Hepatic stellate cell (primary cell): ENCODE measurements around the gene CDK6.

ENCODE experiments used
- DNase-seq: peaks from one replicate; pipeline ENCODE4 v3.0.0; 2011; ENCODE audit warnings: low spot score

Gene CDK6

DNA sequence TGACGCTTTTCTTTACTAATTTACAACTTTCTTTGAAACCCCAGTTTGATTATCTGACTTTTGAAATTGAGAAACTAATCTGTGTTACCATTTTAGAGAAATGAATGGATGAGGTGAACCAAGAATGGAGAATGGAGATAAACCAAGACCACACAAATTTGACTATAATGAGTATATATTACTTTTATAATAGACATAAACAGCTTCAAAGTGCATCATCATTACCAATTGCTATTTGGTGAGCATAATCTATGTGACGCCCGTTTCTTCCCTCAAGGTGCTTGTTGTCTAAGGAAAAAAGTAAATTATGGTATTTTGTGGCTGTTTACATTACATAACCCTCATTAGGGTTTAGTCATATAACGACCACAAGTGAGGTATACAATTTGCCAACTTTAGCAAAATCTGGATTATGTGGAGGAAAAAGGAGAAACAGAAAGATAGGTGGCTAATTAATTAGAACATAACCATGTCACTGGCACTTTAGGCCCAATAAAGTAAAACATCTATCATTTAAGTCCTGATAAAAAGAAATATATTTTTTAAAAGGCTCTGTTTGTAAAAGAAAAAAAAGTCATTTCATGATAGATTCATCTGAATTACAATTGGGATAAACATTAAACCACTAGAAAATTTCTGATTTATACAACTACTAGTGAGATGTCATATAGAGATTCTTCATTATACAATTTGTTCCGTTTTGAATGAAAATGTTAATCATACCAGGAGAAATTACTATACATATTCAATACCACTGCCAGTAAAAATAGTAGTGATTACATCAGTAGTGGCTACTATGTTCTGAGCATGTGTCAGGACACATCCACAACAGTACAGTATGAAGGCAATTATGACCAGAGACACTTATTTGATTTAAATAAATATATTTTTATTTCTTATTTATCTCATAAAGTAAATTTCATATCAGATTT, 128.0 kb downstream of the CDK6 start:
- no peak for DNase-seq

DNA sequence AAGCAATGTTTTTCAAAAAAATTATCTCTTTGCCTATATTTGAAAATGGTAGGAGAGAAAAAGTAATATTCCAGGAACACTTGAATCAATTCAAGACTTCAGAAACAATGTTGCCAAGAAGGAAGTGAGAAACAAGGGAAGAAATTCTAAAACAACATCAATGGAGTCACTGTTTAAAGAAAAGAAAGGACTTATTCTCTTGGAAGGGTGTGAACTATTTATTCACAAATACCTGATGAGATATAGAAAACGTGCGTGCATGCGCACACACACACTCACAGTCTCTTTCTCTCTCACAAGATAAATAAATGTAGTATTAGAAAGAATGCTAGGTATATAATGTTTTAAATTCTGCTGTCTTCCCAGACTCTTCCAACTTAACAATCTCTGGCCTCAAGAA, 128.9 kb downstream of the CDK6 start:
- DNase-seq, result no peak

DNA sequence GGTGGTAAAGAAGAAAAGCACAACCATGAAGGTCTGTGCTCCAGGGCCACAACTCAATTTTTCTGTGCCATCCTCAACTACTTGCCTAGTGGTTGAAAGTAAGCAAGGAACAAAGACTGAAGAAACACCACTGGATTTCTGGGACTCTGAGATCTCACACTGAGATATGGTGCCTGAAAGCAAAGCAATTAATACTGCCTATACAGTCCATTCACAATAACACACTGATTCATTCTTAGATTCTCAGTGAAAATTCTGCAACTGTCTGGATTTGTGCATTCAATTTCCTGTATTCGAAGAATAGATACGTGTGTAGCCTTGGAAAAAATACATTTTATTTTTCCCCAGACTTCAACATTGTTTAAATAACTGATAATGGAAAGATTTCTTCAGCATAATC, 129.8 kb downstream of the CDK6 start:
- no peak for DNase-seq

DNA sequence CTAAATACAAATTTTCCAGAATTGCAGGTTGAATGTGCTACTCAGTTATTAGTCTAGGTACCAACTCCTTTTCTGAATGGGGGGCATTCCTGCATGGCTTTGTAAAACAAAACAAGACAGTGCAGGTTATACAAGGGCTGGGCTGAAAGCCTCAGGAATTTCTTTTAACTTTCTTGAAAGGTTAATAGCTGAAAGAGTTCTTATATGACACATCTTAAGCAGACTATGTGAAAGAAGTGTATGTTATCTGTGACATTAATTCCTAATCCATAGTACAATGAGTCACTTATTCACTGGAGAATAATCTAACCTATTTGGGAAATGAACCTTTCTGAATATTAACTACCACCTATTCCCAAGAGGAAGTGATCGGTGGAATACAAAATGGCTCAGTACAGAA, 130.5 kb downstream of the CDK6 start:
- DNase-seq, result no peak

DNA sequence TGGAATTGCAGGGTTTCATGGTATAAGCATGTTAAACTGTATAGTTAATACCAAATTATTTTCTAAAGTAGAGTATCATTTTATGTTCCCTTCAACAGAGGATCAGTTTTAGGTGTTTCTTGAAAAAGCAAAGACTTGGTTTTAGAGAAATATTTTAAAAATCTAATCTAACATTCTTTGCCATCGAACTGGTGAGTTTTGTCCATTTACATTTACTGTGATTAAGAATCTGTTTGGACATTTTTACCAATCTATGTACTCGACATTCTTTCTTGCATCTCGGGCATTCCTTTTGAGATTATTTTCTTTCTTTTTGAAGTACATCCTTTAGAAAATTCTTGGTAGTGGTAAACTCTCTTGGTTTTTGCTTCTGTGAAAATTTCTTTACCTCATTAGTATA, 131.5 kb downstream of the CDK6 start:
- DNase-seq, result no peak

- DNase-seq, result no peak
Measured at GRCh38 chr7:92702535-92702934, 133.8 kb downstream of the CDK6 start.

DNA sequence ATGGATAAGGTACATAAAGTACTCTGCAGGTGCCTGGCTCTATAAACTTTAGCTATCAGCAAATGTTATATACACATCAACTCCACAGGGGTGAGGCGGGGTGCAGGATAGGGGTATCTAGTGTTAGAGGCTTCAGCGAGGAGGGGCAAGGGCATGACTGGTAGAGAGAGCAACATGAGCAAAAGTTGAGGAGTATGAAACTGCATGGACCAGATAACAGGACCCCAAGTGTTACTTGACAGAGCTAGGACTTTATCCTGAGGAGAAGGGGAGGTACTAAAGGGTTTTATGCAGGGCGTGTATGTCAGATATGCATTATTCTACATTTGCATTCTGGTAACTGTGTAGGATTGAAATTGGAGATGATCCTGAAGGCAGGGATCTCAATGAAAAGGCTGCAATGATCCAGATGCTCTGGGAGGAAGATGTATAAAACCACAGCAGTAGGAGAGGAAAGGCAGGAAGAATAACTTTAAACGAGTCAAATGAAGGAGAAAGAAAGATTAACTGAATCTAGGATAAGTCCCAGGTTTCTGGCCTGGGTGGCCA, 136.3 kb downstream of the CDK6 start:
- no peak for DNase-seq

GRCh38 chr7:92699560-92699959, 136.8 kb downstream of the CDK6 start:
- DNase-seq, result no peak

GRCh38 chr7:92698237-92698841, 138.0 kb downstream of the CDK6 start:
- DNase-seq, result peak; percentile 43

DNA sequence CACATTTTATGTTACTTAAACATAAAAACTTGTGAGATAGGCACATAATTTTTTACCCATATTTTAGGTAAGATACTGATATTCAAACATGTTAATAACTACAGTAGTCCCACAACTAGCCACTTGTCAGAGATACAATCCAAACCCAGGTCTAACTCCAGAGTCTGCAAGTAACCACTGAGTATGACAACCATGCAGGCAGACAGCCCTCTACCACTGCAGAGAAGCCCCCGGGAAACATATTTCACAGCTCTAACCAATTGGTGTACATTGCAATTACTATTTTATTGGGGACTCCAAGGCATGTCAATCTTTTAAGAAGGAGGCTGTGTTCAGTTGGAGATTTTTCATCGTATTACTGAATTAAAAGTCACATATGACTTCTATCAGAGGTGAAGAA, 139.0 kb downstream of the CDK6 start:
- no peak for DNase-seq

DNA sequence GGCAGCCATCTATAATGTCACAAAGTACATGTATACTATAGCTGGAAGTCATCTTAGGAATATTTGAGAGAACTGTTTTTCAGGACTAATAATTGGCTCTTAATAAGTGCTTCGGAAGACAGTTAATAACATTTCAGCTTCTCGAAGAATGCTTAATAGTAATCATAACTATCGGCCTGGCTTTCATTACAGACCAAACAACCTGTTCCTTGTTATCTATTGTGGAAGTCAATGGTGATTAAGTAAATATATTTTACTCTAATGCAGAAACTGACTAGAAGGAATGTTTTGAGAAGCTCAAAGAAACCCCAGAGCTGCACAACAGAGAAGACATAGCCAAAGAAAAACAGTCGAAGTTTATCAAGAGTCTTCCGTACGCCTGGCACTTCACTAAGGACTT, 139.4 kb downstream of the CDK6 start:
- DNase-seq, result no peak

DNA sequence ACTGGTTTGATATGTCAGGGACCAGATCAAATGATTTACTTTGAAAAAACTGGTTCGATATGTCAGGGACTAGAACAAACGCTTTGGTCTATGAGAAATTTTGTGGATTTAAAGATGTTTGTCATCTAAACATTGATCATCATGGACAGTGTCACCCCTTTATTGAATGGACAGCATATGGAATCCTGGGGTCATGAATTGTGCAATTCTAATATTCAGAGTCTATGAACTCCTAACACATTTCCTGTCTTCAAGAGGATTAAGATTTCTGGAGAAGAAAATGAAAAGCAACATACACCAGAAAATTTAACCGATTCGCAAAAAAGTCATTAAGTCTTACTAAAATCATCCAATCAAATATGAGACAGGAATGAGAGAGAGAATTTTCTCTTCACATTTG, 139.8 kb downstream of the CDK6 start:
- DNase-seq, result no peak

DNA sequence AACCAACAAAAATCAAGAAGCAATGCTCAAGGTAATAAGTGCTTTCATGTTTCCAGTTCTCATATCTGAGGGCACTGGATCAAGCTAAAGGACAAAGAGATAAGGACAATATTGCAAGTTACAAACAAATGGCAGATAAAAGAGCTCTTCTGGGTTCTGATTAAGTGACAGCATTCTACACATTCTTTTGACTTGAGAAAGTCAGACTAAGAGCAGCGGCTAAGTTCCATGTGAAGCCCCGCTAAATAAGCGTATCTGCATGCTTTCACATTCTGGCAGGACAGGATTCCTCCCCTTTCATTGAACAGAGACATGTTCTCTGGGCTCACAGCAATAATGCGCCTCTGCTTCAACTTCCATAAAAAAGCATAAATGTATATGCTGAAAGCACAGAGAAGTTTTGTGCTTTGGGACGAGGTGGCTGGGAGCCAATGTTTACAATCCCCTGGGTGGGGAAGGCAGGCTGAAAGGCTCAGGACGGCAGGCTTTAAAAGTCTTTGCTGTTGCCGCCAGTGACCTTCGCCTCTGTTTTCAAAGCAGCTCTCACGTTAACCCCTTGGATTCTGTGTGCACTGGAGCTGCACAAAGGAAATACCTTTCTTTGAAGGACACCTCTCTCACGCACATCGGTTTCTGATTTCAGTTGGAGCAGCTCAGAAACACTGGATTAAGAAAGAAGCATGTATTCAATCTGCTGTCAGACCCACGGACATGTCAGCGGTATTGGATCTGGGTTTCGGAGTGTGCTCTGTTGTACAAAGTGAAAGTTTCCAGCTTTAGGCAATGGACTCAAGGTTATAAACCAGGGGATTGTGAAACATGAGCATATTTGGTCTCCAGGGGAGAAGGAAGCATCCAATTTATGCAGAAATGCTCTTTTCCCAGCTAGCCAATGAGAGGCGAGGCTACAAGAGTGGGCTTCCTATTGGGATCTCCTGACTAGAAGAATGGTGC, 140.8 kb downstream of the CDK6 start:
- peak; percentile 42 for DNase-seq

GRCh38 chr7:92694211-92694610, 142.2 kb downstream of the CDK6 start:
- no peak for DNase-seq

GRCh38 chr7:92693519-92693918, 142.9 kb downstream of the CDK6 start:
- DNase-seq, result no peak

DNA sequence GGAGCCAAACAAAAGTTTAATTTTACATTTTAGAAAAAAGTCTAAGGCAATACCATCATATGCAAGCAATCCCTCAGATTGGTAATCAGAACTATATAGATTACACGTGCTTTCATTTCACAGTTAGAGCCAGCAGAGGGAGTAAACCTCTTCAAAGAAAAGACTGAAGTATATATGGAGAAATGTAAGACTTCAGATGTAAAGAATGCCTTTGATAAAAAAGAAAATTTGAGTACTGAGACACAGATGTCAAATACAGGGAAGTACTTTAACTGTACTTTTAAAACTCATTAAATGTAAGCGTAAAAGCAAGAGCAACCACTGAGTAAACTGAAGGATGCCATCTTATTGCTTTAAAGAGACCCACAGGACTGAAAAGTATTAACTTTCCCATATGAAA, 144.8 kb downstream of the CDK6 start:
- no peak for DNase-seq

GRCh38 chr7:92685136-92686042, 151.0 kb downstream of the CDK6 start:
- no peak for DNase-seq

- no peak for DNase-seq
Measured at GRCh38 chr7:92684274-92684673, 152.1 kb downstream of the CDK6 start.

GRCh38 chr7:92682903-92683539, 153.4 kb downstream of the CDK6 start:
- peak; percentile 26 for DNase-seq

DNA sequence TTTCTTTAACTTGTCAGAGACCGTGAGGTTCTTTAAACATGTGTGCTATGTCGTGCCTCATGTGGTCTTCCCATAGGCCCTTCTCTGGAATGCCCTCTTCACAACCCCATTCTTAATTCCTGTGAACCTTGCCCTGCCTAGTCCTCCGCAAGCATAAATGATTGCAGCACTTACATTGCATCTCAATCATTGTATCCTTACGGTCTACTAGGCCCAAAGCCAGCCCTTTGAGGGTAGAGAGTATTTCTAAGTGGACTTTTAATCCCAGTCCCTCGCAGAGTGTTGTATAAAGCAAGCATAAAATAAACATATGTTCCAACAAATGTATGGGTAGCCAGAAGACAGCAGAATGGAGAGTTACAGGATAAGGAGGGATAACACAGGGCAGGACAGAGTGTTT, 154.0 kb downstream of the CDK6 start:
- no peak for DNase-seq

DNA sequence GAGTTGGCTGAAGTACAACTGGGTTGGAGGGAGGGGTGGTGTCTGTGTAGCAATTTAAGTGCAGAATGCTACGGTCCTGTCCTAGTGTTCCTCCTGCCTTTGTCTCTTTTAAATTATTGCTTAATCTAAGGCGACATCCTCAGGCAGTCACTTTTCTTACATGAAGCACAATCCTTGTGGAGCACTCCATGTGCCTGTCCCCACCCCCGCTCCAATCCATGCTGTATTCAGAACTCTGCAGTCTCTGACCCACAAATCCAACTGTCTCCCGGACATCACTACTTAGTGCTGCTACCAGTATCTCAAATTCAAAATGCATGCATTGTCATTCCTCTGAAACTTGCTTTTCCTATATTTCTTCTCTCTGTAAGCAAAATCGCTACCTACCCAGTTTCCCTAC, 154.7 kb downstream of the CDK6 start:
- no peak for DNase-seq
